ENCODE results near the gene CAMKK1.

- TF ChIP-seq POLR2AphosphoS5 (IDR thresholded peaks at IDR 0.05) (no peak), REST (IDR thresholded peaks at IDR 0.05; ENCODE audit: borderline replicate concordance) (no peak), EP300 (conservative IDR thresholded peaks at IDR 0.05; ENCODE audit: poor library complexity, severe bottlenecking) (no peak)
Observed at GRCh38 chr17:3904501-3904900, 11.6 kb upstream of the CAMKK1 start.
